LNCAP (cell line): ENCODE measurements around the gene ANO8.

Source experiments
- CTCF ChIP-seq: fragments of 450-650 bp; IDR thresholded peaks from 2 replicates; pipeline ENCODE4 v1.5.1; 2017; ENCODE audit warnings: mild to moderate bottlenecking

Gene ANO8

DNA sequence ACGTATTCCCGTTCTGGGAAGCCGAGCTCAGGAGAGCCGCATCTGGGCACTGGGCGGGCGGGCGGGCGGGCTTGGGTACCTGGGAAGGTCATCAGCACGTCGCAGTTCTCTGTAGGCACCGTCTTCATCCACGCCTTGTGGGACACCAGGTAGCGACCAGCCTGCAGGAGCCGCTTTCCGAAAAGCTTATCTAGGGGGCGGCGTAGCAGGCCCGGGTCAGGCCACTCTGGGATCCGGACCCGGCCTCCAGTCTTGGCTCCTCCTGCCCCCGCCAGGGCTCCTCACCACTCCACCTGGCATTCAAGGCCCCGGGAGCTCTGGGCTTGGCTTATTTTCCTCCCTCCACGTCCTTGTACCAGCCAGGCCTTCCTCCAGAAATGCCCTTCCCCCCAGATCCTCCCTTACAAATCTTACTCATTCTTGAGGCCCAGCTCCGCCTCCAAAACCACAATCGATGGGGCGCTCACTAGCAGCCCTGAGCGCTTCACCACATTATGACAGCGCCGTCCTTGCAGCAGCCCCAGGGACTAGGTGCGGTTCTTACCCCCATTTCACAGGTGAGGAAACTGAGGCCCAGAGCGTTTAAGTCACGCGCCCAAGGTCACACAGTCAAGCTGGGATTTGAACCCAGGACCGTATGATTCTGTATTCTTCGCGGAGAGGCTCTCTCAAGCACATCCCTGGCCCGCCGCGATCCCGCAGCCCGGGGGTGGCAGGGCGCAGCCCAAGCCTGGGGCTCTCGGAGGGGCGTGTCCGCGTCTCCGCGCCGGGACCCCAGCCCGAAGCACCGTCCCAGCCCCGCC is 843 bp downstream of the ANO8 start:
- no peak for TF ChIP-seq CTCF

GRCh38 chr19:17332677-17333581 is 1.7 kb downstream of the ANO8 start:
- TF ChIP-seq CTCF, result no peak

GRCh38 chr19:17332360-17332676 is 2.3 kb downstream of the ANO8 start:
- TF ChIP-seq CTCF, result no peak

DNA sequence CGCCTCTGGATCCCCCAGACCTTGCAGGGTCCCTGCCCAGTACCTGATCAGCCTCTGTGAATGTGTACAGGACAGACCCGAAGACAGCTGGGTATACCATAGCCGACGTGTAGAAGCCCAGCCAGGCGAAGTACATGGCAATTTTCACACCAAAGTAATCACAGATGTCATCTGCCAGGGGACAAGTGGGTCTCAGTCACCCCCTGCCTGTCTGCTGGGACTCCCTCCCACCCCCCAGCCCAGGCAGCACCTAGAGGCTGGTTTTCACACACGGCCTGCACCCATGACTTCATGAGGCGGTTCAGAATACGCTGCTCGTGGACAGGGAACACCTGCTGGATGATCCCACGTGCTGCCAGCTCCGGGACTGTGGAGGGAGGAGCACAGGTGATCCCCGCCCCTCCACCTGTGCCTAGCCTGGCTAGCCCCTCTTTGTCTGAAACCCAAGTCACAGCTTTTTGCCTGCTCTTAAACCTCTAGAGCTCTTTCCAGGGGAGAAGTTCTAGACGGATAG is 3.6 kb downstream of the ANO8 start:
- no peak for TF ChIP-seq CTCF

DNA sequence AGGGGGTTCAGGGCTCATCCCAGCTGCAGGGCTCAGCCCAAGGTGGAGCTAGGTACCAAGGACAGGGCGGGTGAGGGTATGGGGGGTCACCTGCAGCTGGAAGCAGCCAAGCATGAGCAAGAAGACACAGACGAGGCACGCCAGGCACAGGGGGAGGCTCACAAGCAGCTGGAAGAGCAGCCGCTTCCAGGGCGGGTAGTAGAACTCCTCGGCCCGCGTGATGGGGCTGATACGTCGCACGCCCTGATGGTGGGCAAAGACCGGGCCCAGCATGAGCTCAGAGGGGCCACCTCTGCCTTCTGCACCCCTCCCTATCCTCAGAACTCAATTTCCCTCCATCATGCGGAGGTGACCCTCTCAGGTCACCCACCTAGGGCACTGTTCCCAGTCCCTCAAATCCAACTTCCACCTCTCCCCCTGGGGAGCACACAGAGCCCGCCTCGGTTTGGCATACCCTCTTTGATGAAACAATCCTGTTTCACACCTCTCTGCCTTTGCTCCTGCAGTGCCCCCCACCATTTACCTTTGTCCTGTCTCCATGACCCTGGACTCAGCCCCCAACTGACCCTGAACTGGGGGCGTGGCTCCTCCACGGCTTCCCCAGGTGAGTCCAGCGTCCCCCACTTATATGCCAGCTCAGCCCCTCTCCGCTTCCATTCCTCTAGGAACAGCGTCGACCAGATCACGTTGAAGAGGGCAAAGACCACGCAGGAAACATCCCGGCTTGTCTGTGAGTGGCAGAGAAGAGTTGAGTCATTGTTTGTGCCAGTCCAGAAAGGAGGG is 4.2 kb downstream of the ANO8 start:
- TF ChIP-seq CTCF, result no peak

DNA sequence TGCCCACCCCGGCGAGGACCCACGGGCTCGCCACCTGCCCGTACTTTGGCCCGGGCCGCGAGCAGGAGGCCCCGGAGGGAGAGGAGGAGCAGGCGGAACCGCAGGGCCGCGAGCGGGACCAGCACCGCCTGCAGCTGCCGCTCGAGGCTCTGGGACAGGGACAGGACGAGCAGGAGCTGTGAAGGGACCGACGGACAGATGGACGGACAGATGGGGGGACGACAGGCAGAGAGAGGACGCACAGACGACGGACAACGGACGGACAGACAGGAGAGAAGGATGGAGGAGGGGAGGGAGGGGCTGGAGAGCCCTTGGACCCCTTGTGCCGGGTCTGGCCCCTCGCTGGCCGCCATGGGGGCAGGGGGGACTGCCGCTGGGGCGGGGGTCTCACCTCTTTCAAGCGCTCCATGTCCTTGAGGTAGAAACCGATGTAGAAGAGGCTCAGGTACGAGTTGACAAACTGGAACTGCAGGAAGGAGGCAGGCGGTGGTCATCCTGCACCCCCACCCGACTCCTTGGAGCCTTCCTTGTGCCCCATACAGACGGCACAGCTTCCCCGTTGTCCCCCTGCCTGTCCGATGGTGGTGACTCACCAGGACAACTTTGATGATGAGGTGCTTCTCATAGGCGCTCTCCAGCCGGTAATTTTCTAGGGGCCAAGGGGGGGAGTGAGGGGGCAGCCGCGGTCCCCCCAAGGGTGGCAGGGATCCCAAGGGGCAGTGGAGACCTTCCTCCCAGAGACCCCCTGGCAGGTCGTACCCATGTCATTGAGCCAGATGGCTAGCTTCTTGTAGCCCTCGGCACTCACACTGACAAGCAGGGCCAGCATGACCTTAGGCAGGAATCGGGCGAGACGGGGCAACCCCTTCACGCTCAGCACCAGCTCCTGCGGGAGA is 5.0 kb downstream of the ANO8 start:
- no peak for TF ChIP-seq CTCF
